LNCAP (cell line): ENCODE data around the gene FYCO1.

Source experiments
- TF ChIP-seq, protein P1 (sequence below): fragments of 450-650 bp; IDR thresholded peaks from 2 replicates; pipeline ENCODE4 v1.5.1; 2017; ENCODE audit warnings: mild to moderate bottlenecking

The FYCO1 gene

DNA sequence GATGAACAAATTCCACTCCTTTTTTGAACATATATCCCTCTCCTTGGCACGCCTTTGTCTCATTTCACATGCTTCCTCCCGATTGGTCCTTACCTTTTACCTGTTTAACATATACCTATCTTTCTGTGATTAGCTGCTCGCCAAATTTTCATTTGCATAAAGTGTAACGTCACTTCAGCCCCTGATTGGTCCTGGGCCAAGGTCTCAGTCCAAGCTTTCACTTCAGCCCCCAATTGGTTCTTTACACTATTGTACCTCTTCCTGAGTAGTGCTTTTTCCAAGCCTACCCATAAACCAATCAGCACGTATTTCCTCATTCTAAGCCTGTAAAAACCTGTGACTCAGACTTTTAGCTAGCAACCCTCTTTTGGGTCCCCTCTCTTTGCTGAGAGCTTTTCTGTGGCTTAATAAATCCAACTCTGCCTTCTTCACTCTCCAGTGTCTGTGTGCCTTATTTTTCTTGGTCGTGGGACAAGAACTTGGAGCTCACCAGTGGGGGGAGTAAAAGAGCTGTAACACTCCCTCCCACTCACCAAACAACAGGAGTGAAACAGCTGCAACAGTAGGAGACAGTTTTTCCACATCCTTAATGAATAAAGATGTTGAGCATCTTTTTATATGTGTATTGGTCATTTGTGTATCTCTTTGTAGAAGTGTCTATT, 32.2 kb upstream of the FYCO1 start:
- TF ChIP-seq, protein P1, sequence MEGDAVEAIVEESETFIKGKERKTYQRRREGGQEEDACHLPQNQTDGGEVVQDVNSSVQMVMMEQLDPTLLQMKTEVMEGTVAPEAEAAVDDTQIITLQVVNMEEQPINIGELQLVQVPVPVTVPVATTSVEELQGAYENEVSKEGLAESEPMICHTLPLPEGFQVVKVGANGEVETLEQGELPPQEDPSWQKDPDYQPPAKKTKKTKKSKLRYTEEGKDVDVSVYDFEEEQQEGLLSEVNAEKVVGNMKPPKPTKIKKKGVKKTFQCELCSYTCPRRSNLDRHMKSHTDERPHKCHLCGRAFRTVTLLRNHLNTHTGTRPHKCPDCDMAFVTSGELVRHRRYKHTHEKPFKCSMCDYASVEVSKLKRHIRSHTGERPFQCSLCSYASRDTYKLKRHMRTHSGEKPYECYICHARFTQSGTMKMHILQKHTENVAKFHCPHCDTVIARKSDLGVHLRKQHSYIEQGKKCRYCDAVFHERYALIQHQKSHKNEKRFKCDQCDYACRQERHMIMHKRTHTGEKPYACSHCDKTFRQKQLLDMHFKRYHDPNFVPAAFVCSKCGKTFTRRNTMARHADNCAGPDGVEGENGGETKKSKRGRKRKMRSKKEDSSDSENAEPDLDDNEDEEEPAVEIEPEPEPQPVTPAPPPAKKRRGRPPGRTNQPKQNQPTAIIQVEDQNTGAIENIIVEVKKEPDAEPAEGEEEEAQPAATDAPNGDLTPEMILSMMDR = no peak

DNA sequence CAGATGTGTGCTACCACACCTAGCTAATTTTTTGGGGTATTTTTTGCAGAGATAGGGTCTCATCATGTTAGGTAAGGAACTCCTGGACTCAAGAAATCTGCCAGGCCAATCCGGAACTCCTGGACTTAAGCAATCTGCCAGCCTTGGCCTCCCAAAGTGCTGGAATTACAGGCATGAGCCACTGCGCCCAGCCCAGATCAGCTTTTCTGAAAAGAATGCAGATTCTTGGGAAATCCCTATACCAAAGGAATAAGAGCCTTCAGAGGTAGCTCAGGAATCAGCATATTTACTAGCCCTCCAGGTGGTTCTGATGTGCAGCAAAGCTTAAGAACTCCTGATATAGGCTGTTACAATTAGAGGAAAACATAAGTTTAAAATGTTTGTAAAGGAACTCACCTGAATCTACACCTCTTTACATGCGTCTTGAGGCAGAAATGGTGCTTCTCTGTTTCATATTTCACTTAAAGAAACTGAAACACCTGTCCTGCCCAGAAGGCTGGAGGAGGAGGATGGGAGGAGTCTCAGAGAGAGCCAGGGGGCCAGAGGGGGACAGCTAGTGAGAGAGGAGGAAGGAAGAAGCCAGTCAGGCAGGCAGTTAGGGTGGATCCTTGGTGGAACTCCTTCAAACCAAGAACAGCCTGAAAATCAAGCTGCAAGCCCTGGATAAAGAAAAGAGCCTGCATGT, 31.5 kb upstream of the FYCO1 start, which contains the start of gene XCR1:
Gene XCR1, minus strand, starts transcription at position 463 of the 685 bp plus-strand sequence. CDS start 5,536 bp downstream, outside the sequence.
- TF ChIP-seq, protein P1 = no peak

DNA sequence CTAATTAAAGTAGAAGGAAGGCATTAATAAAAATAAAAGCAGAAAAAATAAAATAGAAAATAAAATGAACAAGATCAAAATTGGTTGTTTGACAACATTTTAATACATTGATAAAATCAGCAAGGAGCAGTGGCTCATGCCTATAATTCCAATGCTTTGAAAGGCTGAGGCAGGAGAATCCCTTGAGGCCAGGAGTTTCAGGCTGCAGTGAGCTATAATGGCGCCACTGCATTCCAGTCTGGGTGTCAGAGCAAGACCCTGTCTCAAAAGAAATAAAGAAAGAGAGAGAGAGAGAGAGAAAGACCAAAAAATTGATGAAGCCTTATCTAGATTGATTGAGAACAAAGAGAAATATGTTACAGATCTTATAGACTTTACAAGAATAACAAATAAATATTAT, 29.5 kb upstream of the FYCO1 start:
- TF ChIP-seq, protein P1 = no peak

DNA sequence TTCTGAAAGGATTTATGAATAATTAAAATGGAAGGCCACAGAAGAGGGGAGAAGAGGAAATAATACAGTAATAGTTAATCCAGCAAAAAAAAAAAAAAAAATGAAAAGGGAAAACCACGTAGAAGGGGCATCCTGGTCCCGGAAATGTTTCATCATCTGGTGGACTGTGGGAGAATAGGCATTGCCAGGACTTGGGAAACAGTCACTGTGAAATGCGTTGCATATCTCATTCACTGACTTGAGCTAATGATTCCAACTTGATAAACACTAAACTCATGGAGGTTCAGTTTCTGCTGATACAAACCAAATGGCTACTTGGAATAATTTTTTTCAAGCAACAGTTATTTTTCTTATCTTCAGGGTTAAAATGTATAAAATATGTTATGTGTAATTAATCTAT, 28.5 kb upstream of the FYCO1 start:
- TF ChIP-seq, protein P1 = no peak

DNA sequence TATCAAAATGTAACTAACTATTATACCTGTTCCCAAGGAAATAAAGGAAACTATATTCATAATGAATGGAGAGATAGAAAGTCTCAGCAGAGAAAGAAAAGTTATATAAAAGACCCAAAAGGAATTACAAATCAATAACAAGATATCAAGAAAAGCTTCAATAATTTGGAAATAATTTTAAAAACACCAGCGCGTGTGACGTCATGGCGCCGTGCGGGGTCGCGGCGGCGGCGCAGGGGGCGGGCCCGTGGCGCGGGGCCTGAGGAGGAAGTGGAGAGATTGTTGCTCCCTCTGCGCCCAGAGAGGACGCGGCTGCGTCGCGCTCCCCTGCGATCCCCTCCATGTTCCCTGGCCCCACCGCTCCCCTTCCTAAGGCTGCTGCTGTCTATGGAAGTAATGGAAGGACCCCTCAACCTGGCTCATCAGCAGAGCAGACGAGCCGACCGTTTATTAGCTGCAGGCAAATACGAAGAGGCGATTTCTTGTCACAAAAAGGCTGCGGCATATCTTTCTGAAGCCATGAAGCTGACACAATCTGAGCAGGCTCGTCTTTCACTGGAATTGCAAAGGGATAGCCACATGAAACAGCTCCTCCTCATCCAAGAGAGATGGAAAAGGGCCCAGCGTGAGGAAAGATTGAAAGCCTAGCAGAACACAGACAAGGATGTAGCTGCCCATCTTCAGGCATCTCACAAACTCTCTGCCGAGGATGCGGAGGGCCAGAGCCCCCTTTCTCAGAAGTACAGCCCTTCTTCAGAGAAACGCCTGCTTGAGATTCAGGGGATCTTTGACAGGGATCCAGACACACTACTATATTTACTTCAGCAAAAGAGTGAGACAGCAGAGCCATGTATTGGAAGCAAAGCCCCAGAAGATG, 27.5 kb upstream of the FYCO1 start:
- TF ChIP-seq, protein P1 = no peak

DNA sequence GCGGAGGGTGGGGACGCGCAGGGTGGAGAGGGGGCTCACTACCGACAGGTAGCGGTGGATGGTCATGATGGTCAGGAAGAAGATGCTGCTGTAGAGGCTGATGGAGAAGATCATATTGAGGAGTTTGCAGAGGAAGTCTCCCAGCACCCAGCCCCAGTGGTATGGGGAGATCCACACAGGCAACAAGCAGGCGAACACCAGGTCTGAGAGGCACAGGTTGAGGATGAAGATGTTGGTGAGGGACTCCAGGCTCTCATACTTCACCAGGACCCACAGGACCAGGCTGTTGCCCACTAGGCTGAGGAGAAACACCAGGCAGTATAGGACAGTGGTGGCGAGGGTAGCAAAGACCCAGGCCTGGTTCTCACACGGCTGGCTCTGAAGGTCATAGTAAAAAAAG, 25.9 kb upstream of the FYCO1 start:
- TF ChIP-seq, protein P1 = no peak

DNA sequence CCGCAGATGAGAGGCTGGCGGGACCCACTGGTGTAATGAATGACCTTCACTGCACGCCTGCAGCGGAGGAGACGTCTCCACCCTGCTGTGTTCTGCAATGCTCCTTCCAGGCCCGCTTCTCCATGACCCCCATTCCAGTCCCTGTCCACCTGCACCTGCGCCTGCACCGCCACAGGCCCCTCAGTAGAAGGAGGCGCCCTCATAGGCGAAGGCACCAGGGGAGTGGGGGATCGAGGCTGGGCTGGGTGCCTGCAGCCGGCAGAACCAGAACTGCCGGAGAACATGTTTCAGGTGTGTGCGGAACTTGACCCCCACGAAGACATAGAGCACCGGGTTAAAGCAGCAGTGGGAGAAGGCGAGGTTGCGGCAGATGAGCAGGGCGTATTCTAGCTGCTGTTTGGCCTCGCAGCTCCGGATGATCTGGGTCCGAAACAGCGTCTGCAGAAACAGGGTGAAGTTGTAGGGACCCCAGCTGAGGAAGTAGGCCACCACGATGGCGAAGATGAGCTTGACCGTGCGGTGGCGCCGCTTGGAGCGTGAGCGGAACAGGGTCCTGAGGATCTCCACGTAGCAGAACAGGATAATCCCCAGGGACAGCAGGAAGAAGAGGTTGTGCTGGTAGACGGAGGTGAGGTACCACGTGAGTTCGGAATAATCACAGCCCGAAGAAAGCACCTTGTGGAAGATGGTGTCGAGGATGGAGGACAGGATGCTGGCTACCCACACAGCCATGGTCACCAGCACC, 25.3 kb upstream of the FYCO1 start:
- TF ChIP-seq, protein P1 = no peak
